ENCODE results near the gene PTBP3. TPM values are rescaled to one million over a fixed set of nuclear protein-coding genes. Genes with fewer than 3 reads are reported as not detected.
A peak's percentile ranks its signal among the peaks of the same experiment; 100 is the strongest.

PTBP3 gene
- total and polyA plus RNA-seq, 2 of the 13 experiments (the other 11 are each of a cell fraction or from before 2014, with no cell fraction given) = 52.8 to 61.1 TPM

DNA sequence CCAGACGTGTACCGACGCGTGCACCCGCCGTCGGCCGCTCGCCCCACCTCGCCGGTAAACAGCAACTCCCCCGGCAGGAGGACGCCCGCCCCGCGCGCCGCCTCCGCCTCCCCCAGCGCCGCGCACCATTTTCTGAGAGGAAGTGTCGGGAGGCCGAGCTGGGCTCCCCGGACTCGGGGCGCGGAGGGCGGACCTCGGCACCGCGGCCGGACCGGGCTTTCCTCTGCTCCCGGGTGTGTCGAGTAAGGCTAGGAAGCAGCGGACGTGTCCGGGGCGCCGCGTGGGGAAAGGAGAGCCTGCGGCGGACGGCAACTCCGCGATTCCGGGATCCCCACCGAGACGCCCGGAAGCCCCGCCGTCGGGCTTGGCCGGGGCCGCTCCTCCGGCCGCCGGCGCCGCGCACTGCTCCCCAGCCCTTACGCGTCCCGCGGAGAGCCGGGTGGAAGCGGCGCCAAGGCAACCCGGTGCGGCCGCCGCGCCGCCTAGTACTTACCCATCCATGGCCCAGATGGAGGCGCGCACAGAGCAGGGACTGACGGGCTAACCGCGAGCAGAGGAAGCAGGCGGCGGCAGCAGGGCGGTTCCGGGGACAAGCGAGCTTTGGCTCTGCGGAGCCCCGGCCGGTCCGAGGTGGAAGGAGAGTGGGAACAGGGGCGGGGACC, at the start of gene PTBP3 (continued):
- TF ChIP-seq EEA1 (CRISPR knock-in tag; IDR thresholded peaks at IDR 0.05; ENCODE audit: borderline replicate concordance) = peak; percentile 68; the same call in 1 of the 2 replicates
- no peak for TF ChIP-seq JARID2 (CRISPR knock-in tag; IDR thresholded peaks at IDR 0.05; ENCODE audit: insufficient replicate concordance)
- peak; percentile 49; the same call in 1 of the 2 replicates for TF ChIP-seq SIN3A (IDR thresholded peaks at IDR 0.05; ENCODE audit: borderline replicate concordance, low read depth, low read length)
- TF ChIP-seq CHCHD3 (CRISPR knock-in tag; IDR thresholded peaks at IDR 0.05) = 0 out of 2 replicates have a peak, but pooled peaks have one; percentile 68
- TF ChIP-seq SCMH1 (CRISPR knock-in tag; IDR thresholded peaks at IDR 0.05; ENCODE audit: borderline replicate concordance) = no peak
- TF ChIP-seq CEBPG (CRISPR knock-in tag; IDR thresholded peaks at IDR 0.05) = peak; percentile 28; the same call in 1 of the 2 replicates
- no peak for TF ChIP-seq ZNF230 (CRISPR knock-in tag; IDR thresholded peaks at IDR 0.05)
- peak; percentile 14; the same call in 1 of the 2 replicates for TF ChIP-seq ZNF430 (CRISPR knock-in tag; IDR thresholded peaks at IDR 0.05)
- TF ChIP-seq ZNF496 (CRISPR knock-in tag; IDR thresholded peaks at IDR 0.05; ENCODE audit: insufficient replicate concordance) = no peak
- no peak for TF ChIP-seq ZKSCAN1 (IDR thresholded peaks at IDR 0.05; ENCODE audit: low read length)
- peak; percentile 36; the same call in 1 of the 2 replicates for TF ChIP-seq GFI1 (CRISPR knock-in tag; IDR thresholded peaks at IDR 0.05; ENCODE audit: borderline replicate concordance)
- TF ChIP-seq ZFAT (CRISPR knock-in tag; conservative IDR thresholded peaks at IDR 0.05) = no peak
- TF ChIP-seq ZNF775 (CRISPR knock-in tag; IDR thresholded peaks at IDR 0.05; ENCODE audit: borderline replicate concordance) = no peak
- 0 out of 2 replicates have a peak, but pooled peaks have one; percentile 62 for TF ChIP-seq GZF1 (CRISPR knock-in tag; IDR thresholded peaks at IDR 0.05)
- TF ChIP-seq ZNF503 (CRISPR knock-in tag; IDR thresholded peaks at IDR 0.05) = peak; percentile 73
- TF ChIP-seq, protein P1, sequence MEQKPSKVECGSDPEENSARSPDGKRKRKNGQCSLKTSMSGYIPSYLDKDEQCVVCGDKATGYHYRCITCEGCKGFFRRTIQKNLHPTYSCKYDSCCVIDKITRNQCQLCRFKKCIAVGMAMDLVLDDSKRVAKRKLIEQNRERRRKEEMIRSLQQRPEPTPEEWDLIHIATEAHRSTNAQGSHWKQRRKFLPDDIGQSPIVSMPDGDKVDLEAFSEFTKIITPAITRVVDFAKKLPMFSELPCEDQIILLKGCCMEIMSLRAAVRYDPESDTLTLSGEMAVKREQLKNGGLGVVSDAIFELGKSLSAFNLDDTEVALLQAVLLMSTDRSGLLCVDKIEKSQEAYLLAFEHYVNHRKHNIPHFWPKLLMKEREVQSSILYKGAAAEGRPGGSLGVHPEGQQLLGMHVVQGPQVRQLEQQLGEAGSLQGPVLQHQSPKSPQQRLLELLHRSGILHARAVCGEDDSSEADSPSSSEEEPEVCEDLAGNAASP (CRISPR knock-in tag; IDR thresholded peaks at IDR 0.05; ENCODE audit: borderline replicate concordance) = peak; percentile 50; the same call in 1 of the 2 replicates
- TF ChIP-seq, protein P2, sequence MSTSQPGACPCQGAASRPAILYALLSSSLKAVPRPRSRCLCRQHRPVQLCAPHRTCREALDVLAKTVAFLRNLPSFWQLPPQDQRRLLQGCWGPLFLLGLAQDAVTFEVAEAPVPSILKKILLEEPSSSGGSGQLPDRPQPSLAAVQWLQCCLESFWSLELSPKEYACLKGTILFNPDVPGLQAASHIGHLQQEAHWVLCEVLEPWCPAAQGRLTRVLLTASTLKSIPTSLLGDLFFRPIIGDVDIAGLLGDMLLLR (CRISPR knock-in tag; IDR thresholded peaks at IDR 0.05) = no peak
- TF ChIP-seq BATF2 (CRISPR knock-in tag; IDR thresholded peaks at IDR 0.05) = peak; percentile 49; the same call in 1 of the 2 replicates
- TF ChIP-seq SNRNP70 (IDR thresholded peaks at IDR 0.05; ENCODE audit: low read depth, low read length) = no peak
- TF ChIP-seq ZNF784 (CRISPR knock-in tag; IDR thresholded peaks at IDR 0.05; ENCODE audit: borderline replicate concordance) = no peak
- no peak for TF ChIP-seq NR2F6 (IDR thresholded peaks at IDR 0.05)
- TF ChIP-seq NR2F6 (CRISPR knock-in tag; IDR thresholded peaks at IDR 0.05) = no peak
- TF ChIP-seq ZNF572 (CRISPR knock-in tag; IDR thresholded peaks at IDR 0.05) = 0 out of 2 replicates have a peak, but pooled peaks have one; percentile 48
- TF ChIP-seq RFX5 (IDR thresholded peaks at IDR 0.05; ENCODE audit: low read depth, low read length) = 0 out of 2 replicates have a peak, but pooled peaks have one; percentile 5
- TF ChIP-seq SNAI1 (CRISPR knock-in tag; IDR thresholded peaks at IDR 0.05; ENCODE audit: borderline replicate concordance) = no peak
